ENCODE measurements around the gene ARRB1. TPM values are rescaled to one million over a fixed set of nuclear protein-coding genes. Genes with fewer than 3 reads are reported as not detected.
A peak's percentile ranks its signal among the peaks of the same experiment; 100 is the strongest.

The ARRB1 gene
- total and polyA plus RNA-seq, 8 donors, result 41.7 to 150 (median 63.2) TPM

- Histone ChIP-seq H3K36me3 (no peaks in the 10 kb centered on the region), H3K4me1 (peaks cover 8 to 23% of the 10 kb centered on the region in 2 donors), H3K9me3 (no peaks in the 10 kb centered on the region), H3K4me3 (peak within 1 kb of the TSS; percentile 15 to 44), H3K27me3 (peaks cover 39 to 93% of the 10 kb centered on the region in 2 donors), H3K27ac (no peak within 1 kb of the TSS)
- DNase-seq (peak in 1 of 4 donors; percentile 41), ATAC-seq (no peak)
- TF ChIP-seq, protein P1, sequence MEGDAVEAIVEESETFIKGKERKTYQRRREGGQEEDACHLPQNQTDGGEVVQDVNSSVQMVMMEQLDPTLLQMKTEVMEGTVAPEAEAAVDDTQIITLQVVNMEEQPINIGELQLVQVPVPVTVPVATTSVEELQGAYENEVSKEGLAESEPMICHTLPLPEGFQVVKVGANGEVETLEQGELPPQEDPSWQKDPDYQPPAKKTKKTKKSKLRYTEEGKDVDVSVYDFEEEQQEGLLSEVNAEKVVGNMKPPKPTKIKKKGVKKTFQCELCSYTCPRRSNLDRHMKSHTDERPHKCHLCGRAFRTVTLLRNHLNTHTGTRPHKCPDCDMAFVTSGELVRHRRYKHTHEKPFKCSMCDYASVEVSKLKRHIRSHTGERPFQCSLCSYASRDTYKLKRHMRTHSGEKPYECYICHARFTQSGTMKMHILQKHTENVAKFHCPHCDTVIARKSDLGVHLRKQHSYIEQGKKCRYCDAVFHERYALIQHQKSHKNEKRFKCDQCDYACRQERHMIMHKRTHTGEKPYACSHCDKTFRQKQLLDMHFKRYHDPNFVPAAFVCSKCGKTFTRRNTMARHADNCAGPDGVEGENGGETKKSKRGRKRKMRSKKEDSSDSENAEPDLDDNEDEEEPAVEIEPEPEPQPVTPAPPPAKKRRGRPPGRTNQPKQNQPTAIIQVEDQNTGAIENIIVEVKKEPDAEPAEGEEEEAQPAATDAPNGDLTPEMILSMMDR (IDR thresholded peaks at IDR 0.05), result no peak
- intact Hi-C loops (cut with DNase I), result no loop called here
Observed at GRCh38 chr11:75240311-75241035, 111.0 kb downstream of the ARRB1 start, which contains the start of gene TPBGL. Gene TPBGL, plus strand, starts transcription at chr11:75240774. Its CDS starts 276 bp downstream, at chr11:75241050.

DNA sequence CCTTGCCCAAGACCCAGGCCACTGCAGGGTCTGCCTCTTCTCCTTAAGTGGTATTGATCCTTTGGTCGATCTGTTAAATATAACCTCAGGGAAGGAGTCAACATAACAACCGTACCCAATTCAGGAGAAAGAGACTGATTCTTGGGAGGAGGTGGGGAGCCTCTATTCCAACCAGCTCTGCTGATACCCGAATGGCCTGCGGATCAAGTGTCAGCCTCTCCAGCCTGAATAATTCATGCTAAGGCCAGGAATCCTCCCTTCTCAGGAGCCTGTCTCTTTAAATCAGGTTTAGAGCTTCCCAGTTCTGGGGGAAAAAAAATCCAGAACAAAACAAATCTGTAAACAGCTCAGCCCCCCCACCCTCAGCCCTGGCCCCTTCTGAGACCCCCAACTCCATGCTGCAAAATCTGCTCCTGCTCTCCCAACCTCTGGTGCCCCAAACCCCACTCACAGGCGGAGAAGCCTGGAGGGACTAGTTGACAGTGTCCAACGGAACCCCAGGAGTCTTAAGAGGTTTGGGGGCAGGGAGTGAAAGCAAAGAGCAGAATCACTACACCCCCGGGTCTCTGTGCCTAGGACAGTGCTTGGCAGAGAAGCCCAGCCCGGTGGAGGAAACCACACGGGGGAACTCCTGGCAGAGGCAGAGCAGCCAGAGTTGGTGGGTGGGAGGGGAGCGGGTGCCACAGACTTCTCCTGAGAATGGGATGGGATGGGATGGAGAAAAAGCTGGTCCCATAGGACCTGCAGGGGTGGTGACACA, 111.8 kb downstream of the ARRB1 start:
- Histone ChIP-seq H3K4me3 (no peak overlapping the region), H3K36me3 (no peaks in the 10 kb centered on the region), H3K4me1 (peaks cover 8 to 23% of the 10 kb centered on the region in 2 donors), H3K9me3 (no peaks in the 10 kb centered on the region), H3K27me3 (peaks cover 39 to 89% of the 10 kb centered on the region in 2 donors), H3K27ac (no peak overlapping the region)
- DNase-seq, result no peak
- TF ChIP-seq, protein P1 (IDR thresholded peaks at IDR 0.05), result no peak
- intact Hi-C loops (cut with DNase I), result no loop called here
- ATAC-seq, result no peak

GRCh38 chr11:75238595-75239440, 112.6 kb downstream of the ARRB1 start:
- TF ChIP-seq, protein P1 (IDR thresholded peaks at IDR 0.05), result no peak
- H3K36me3 ChIP-seq, result no peaks in the 10 kb centered on the region
- no peaks in the 10 kb centered on the region for H3K9me3 ChIP-seq
- ATAC-seq, result no peak
- H3K4me3 ChIP-seq, result no peak overlapping the region
- H3K27me3 ChIP-seq, result peaks cover 37 to 80% of the 10 kb centered on the region in 2 donors
- no peak overlapping the region for H3K27ac ChIP-seq
- intact Hi-C loops (cut with DNase I), result no loop called here
- peaks cover 8 to 23% of the 10 kb centered on the region in 2 donors for H3K4me1 ChIP-seq
- no peak for DNase-seq

DNA sequence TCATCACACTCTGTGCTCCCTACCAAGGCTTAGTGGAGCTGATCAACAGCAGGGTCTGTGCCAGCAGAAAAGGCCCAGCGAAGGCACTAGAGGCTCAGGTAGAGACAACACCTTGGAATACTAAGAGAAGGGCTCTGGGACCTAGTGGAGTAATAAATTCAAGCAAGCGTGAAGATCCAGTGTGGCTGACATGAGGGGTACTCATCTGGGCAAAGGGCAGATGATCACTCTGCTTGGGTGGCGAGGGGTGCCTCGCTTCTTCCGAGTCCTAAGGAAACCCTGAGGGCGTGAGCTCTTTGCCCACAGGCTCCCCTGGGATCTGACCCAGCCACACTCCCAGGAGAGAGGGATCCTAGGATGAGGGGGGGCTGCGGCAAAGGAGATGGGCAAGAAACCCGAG, 114.4 kb downstream of the ARRB1 start:
- TF ChIP-seq, protein P1 (IDR thresholded peaks at IDR 0.05), result no peak
- Histone ChIP-seq H3K4me1 (peaks cover 5 to 18% of the 10 kb centered on the region in 2 donors), H3K36me3 (no peaks in the 10 kb centered on the region), H3K27ac (no peak overlapping the region), H3K9me3 (no peaks in the 10 kb centered on the region), H3K27me3 (peaks cover 20 to 63% of the 10 kb centered on the region in 2 donors), H3K4me3 (no peak overlapping the region)
- no peak for DNase-seq
- ATAC-seq, result no peak
- intact Hi-C loops (cut with DNase I), result no loop called here

Data from left lung (tissue), 10 donors.